Measurements from ENCODE around the gene SLC30A10.

Gene SLC30A10

DNA sequence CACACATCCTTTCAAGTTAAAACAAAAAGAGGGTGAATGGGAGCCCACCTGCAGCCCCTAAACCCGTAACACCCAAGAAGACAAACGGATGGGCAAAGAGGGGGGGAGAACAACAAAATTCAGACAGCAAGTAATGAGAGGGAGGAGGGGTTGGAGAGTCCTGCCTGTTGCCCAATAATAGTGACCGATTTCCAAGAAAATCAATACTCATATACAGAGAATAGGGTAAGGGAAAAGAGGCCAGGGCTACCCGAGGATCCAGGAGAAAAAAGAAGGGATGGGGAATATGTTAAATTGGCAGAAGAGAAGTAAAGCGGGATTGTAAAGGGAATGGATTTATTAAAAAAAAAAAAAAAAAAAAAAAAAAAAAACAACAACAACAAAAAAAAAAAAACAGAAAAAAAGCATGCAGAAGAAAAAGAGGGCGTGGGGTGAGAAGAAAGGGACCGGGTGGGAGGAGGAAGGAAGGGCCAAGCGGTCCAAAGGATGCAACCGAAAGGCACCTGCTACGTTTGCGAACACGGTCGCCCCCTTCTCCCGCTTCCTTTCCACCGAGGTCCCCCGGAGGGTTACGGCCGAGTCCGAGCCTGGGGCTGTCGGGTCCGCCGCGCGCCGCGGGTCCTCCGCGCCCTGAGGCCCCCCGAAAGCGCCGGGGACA is 930 bp downstream of the SLC30A10 start:
- no peaks in the 10 kb centered on the region for H3K4me1 ChIP-seq (ENCODE audit: insufficient read depth, low read length, poor library complexity, severe bottlenecking)
- no peak overlapping the region for H3K4me3 ChIP-seq (ENCODE audit: low read length, poor library complexity, severe bottlenecking)
- H3K36me3 ChIP-seq (ENCODE audit: insufficient read depth, low read length) = no peaks in the 10 kb centered on the region
- H3K79me2 ChIP-seq (ENCODE audit: insufficient read depth, low read length) = no peaks in the 10 kb centered on the region
- no peak overlapping the region for H3K9ac ChIP-seq (ENCODE audit: low read depth, low read length, poor library complexity, severe bottlenecking)
- H2AFZ ChIP-seq (ENCODE audit: low read length) = no peak overlapping the region
- H3K9me2 ChIP-seq (replicated peaks; ENCODE audit: low read depth, low read length) = no peaks in the 10 kb centered on the region
- H3K27me3 ChIP-seq (ENCODE audit: insufficient read depth, low read length, poor library complexity, severe bottlenecking) = no peaks in the 10 kb centered on the region
- no peaks in the 10 kb centered on the region for H4K20me1 ChIP-seq (ENCODE audit: insufficient read depth, low read length, poor library complexity, severe bottlenecking)
- H3F3A ChIP-seq (ENCODE audit: low read depth) = no peaks in the 10 kb centered on the region
- TF ChIP-seq EZH2phosphoT487 (IDR thresholded peaks at IDR 0.05; ENCODE audit: borderline replicate concordance) = no peak
- H3K9me3 ChIP-seq (ENCODE audit: insufficient read depth, low read depth, low read length) = no peaks in the 10 kb centered on the region
- no peak overlapping the region for H3K4me2 ChIP-seq (ENCODE audit: low read depth, low read length, poor library complexity, severe bottlenecking)

GRCh38 chr1:219926363-219926998 is 1.9 kb downstream of the SLC30A10 start:
- TF ChIP-seq EZH2phosphoT487 (IDR thresholded peaks at IDR 0.05; ENCODE audit: borderline replicate concordance) = no peak
- TF ChIP-seq, protein P1, sequence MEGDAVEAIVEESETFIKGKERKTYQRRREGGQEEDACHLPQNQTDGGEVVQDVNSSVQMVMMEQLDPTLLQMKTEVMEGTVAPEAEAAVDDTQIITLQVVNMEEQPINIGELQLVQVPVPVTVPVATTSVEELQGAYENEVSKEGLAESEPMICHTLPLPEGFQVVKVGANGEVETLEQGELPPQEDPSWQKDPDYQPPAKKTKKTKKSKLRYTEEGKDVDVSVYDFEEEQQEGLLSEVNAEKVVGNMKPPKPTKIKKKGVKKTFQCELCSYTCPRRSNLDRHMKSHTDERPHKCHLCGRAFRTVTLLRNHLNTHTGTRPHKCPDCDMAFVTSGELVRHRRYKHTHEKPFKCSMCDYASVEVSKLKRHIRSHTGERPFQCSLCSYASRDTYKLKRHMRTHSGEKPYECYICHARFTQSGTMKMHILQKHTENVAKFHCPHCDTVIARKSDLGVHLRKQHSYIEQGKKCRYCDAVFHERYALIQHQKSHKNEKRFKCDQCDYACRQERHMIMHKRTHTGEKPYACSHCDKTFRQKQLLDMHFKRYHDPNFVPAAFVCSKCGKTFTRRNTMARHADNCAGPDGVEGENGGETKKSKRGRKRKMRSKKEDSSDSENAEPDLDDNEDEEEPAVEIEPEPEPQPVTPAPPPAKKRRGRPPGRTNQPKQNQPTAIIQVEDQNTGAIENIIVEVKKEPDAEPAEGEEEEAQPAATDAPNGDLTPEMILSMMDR (conservative IDR thresholded peaks at IDR 0.05; ENCODE audit: low read length) = no peak
- H3K9ac ChIP-seq (ENCODE audit: low read depth, low read length, poor library complexity, severe bottlenecking) = no peak overlapping the region
- no peaks in the 10 kb centered on the region for H4K20me1 ChIP-seq (ENCODE audit: insufficient read depth, low read length, poor library complexity, severe bottlenecking)
- H3K4me3 ChIP-seq (ENCODE audit: low read length, poor library complexity, severe bottlenecking) = no peak overlapping the region
- H3K4me2 ChIP-seq (ENCODE audit: low read depth, low read length, poor library complexity, severe bottlenecking) = no peak overlapping the region
- no peaks in the 10 kb centered on the region for H3K9me3 ChIP-seq (ENCODE audit: insufficient read depth, low read depth, low read length)
- H3K36me3 ChIP-seq (ENCODE audit: insufficient read depth, low read length) = no peaks in the 10 kb centered on the region
- no peaks in the 10 kb centered on the region for H3F3A ChIP-seq (ENCODE audit: low read depth)
- H3K79me2 ChIP-seq (ENCODE audit: insufficient read depth, low read length) = no peaks in the 10 kb centered on the region
- H3K4me1 ChIP-seq (ENCODE audit: insufficient read depth, low read length, poor library complexity, severe bottlenecking) = no peaks in the 10 kb centered on the region
- H3K9me2 ChIP-seq (replicated peaks; ENCODE audit: low read depth, low read length) = no peaks in the 10 kb centered on the region
- no peak overlapping the region for H2AFZ ChIP-seq (ENCODE audit: low read length)
- no peaks in the 10 kb centered on the region for H3K27me3 ChIP-seq (ENCODE audit: insufficient read depth, low read length, poor library complexity, severe bottlenecking)

- Histone ChIP-seq H3K36me3 (ENCODE audit: insufficient read depth, low read length) (no peaks in the 10 kb centered on the region), H3K9ac (ENCODE audit: low read depth, low read length, poor library complexity, severe bottlenecking) (no peak overlapping the region), H3K9me3 (ENCODE audit: insufficient read depth, low read depth, low read length) (no peaks in the 10 kb centered on the region), H4K20me1 (ENCODE audit: insufficient read depth, low read length, poor library complexity, severe bottlenecking) (no peaks in the 10 kb centered on the region), H3K79me2 (ENCODE audit: insufficient read depth, low read length) (no peaks in the 10 kb centered on the region), H3K4me1 (ENCODE audit: insufficient read depth, low read length, poor library complexity, severe bottlenecking) (no peaks in the 10 kb centered on the region), H3K9me2 (replicated peaks; ENCODE audit: low read depth, low read length) (no peaks in the 10 kb centered on the region), H3F3A (ENCODE audit: low read depth) (no peaks in the 10 kb centered on the region), H3K4me3 (ENCODE audit: low read length, poor library complexity, severe bottlenecking) (no peak overlapping the region), H3K4me2 (ENCODE audit: low read depth, low read length, poor library complexity, severe bottlenecking) (no peak overlapping the region), H2AFZ (ENCODE audit: low read length) (no peak overlapping the region), H3K27me3 (ENCODE audit: insufficient read depth, low read length, poor library complexity, severe bottlenecking) (no peaks in the 10 kb centered on the region)
- TF ChIP-seq, protein P1 (conservative IDR thresholded peaks at IDR 0.05; ENCODE audit: low read length) = no peak
- TF ChIP-seq EZH2phosphoT487 (IDR thresholded peaks at IDR 0.05; ENCODE audit: borderline replicate concordance) = no peak
These were observed 4.0 kb downstream of the SLC30A10 start for GRCh38 chr1:219924342-219924741.
